GM21528 (cell line): ENCODE data around the gene TRIO.

Source experiments
- ATAC-seq: cut with Tn5 transposase; IDR thresholded peaks from one replicate; pipeline ENCODE4 v1.9.1; 2021; ENCODE audit warnings: mild to moderate bottlenecking, moderate library complexity; ENCODE audit not compliant: unreplicated experiment, low FRiP score

TRIO gene

GRCh38 chr5:14202462-14202861 is 59.3 kb downstream of the TRIO start:
- ATAC-seq, result no peak

GRCh38 chr5:14204011-14204670 is 61.0 kb downstream of the TRIO start:
- no peak for ATAC-seq

GRCh38 chr5:14204785-14205321 is 61.7 kb downstream of the TRIO start:
- no peak for ATAC-seq

GRCh38 chr5:14206028-14206725 is 63.0 kb downstream of the TRIO start:
- ATAC-seq, result no peak

- peak; percentile 24 for ATAC-seq
Measured at GRCh38 chr5:14207428-14207827, 64.3 kb downstream of the TRIO start.

GRCh38 chr5:14208071-14209021 is 65.2 kb downstream of the TRIO start:
- peak; percentile 63 for ATAC-seq

GRCh38 chr5:14209222-14209822 is 66.2 kb downstream of the TRIO start:
- no peak for ATAC-seq

DNA sequence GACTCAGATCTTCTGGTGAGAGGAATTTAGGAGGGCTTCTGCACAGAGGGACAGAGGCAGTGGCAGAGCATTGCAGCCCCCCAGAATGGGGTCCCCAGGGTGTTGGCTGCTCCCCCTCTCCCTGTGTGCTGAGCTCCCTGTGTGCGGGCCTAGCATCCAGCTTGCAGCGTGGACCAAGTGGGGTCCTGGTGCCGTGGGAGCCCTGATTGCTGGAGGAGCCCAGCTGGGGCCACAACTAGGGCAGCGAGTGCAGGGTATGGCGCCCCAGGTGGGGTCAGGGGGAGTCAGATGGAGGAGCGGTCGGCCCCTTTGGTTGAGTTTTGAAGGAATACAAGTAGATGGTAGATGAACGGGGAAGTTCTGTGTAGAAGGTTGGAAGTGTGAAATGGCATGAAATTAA is 66.7 kb downstream of the TRIO start:
- ATAC-seq, result no peak

GRCh38 chr5:14210729-14211128 is 67.6 kb downstream of the TRIO start:
- ATAC-seq, result no peak

GRCh38 chr5:14211818-14212803 is 69.0 kb downstream of the TRIO start:
- ATAC-seq, result peak; percentile 36

DNA sequence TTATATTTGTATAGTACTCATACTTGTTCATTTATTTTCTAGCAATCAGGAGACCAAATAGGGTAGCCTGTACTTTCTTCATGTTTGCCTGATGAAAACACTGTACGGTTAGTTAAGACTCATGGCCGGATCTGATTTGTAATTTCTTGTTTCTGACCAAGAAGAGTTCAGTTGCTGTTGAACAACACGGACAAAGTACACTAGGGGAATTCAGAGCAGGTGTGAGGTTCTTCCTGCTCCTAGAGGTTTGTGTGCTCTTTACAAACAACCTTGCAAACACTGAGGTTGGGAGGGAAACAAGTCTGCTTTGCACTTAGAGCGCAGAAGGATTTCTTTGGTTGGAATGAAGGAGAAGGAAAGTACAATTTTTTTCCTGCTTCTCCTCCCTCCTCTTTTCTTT is 69.7 kb downstream of the TRIO start:
- peak; percentile 29 for ATAC-seq

DNA sequence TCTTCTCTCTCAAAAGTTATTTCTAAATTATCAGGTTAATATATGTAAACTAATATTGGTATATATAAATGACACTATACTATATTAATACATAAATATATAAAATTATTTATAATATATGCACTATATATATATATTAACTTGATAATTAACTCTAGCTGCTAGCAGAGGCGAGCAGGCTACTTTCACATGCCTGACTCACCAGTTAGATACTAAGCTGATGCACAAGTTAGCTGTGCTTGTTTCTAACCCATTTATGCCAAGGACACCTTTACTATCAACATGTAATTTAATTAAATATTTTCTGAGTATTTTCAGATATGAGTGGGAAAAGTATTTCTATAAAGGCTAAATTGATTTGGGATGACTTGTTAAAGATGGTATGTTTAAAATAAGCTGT is 70.1 kb downstream of the TRIO start:
- ATAC-seq, result no peak

GRCh38 chr5:14213813-14214585 is 70.9 kb downstream of the TRIO start:
- peak; percentile 36 for ATAC-seq

DNA sequence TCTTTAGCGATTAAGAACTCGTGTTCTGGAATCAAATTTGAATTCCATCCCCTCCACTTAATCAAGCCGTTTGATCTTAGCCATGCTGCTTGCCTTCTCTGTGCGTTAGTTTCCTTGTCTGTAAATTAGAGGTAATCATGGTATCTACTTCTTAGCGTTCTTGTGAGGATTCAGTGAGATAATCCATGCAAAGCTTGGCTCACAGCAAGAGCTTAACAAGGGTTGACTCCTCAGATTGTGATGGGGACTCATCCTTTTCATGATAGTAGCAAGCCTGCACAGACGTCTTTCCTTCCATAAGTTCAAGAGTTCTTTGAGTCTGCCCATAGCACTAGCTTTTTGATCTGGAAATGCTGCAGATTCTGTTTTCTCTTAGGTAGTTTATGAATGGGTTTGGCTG is 72.8 kb downstream of the TRIO start:
- no peak for ATAC-seq

DNA sequence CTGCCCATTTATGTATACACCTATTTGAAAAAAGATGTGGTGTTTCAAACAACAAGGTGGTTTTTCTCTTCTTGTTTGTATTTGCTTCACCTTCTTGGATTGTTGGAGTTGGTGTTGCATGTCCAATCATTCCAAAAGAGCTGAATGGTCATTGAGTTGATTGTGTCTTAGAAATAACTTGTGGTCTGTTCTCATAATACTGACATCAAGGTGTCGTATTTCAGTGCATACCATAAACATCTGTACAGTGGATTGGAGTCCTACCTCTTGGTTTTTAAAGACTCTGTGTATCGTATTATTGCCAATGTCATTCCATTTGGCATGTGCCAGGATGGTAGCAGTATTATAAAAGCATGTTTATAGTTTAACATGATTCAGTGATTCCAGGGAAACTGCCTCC is 73.2 kb downstream of the TRIO start:
- ATAC-seq, result no peak

- no peak for ATAC-seq
Measured at GRCh38 chr5:14216902-14217301, 73.8 kb downstream of the TRIO start.

GRCh38 chr5:14217587-14217986 is 74.4 kb downstream of the TRIO start:
- no peak for ATAC-seq

GRCh38 chr5:14218011-14218410 is 74.9 kb downstream of the TRIO start:
- no peak for ATAC-seq

GRCh38 chr5:14218480-14218879 is 75.3 kb downstream of the TRIO start:
- no peak for ATAC-seq
